ENCODE measurements around the gene ATP9B.

The ATP9B gene

DNA sequence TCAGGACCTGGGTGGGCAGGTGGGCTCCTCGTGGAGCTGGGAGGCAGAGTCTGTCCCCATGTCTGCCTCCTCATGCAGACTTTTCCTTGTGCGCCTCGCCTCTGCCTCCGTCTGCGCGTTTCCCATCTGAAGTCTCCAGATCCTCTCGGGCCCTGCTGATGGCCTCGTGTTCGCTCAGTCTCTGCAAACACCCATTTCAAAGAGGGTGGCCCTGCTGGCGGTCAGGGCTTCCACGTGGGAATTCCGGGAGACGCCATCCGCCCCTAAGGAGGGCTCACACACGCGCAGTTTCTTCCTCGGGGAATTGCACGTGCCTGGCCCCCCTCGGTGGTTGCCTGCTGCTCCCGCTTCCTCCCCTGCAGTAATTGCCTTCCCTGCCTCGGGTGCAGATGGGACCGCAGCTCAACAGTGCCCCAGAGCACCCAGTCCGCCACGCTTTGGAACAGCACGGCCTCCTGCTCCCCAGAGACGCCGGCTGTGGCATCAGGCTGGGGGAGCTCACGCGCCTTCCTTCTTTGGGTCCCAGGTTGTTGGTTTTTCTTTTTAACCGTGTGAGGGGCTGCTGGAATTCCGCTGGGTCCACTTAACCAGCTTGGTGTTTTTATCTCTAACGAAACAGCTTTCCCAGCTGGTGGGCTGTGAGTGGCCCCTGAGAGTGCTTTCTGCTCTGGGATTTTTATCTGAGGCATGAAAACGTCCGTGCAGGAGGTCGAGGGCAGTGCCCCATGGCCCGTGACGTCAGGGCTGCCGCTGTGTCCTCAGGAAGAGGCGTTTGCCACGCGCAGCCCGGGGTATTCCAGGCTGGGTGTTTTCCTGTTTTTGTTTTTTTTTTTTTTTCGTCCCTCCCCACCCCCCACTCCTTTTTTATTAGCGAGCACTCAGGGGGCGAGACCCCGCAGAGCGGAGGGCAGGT, 342.7 kb downstream of the ATP9B start:
- no peaks in the 10 kb centered on the region for H3K79me2 ChIP-seq (ENCODE audit: low read length)
- H3K4me1 ChIP-seq (ENCODE audit: low read length) = no peaks in the 10 kb centered on the region
- no peak overlapping the region for H2AFZ ChIP-seq (ENCODE audit: low read length)
- no peak overlapping the region for H3K27ac ChIP-seq (ENCODE audit: low read length)
- H3K9me3 ChIP-seq (replicated peaks; ENCODE audit: insufficient read depth, low read length) = no peaks in the 10 kb centered on the region
- H3K9ac ChIP-seq (ENCODE audit: low read length) = no peak overlapping the region
- H3K36me3 ChIP-seq (replicated peaks; ENCODE audit: insufficient read depth, low read length) = no peaks in the 10 kb centered on the region
- H3F3A ChIP-seq (ENCODE audit: insufficient read depth, low read length) = no peaks in the 10 kb centered on the region
- no peak overlapping the region for H3K4me2 ChIP-seq (ENCODE audit: low read depth, low read length)
- no peak overlapping the region for H3K4me3 ChIP-seq (ENCODE audit: low read length)
- DNase-seq = no peak
- H3K27me3 ChIP-seq (replicated peaks; ENCODE audit: insufficient read depth, low read length) = no peaks in the 10 kb centered on the region
- TF ChIP-seq EZH2 (optimal IDR thresholded peaks at IDR 0.05; ENCODE audit: low read depth, low read length) (no peak), EZH2phosphoT487 (IDR thresholded peaks at IDR 0.05; ENCODE audit: low read length) (no peak)
- TF ChIP-seq, protein P1, sequence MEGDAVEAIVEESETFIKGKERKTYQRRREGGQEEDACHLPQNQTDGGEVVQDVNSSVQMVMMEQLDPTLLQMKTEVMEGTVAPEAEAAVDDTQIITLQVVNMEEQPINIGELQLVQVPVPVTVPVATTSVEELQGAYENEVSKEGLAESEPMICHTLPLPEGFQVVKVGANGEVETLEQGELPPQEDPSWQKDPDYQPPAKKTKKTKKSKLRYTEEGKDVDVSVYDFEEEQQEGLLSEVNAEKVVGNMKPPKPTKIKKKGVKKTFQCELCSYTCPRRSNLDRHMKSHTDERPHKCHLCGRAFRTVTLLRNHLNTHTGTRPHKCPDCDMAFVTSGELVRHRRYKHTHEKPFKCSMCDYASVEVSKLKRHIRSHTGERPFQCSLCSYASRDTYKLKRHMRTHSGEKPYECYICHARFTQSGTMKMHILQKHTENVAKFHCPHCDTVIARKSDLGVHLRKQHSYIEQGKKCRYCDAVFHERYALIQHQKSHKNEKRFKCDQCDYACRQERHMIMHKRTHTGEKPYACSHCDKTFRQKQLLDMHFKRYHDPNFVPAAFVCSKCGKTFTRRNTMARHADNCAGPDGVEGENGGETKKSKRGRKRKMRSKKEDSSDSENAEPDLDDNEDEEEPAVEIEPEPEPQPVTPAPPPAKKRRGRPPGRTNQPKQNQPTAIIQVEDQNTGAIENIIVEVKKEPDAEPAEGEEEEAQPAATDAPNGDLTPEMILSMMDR (IDR thresholded peaks at IDR 0.05; ENCODE audit: low read length) = no peak
- H3K9me2 ChIP-seq (replicated peaks; ENCODE audit: insufficient read depth, low read length) = no peaks in the 10 kb centered on the region
- H4K20me1 ChIP-seq (ENCODE audit: insufficient read depth, low read length) = no peaks in the 10 kb centered on the region

DNA sequence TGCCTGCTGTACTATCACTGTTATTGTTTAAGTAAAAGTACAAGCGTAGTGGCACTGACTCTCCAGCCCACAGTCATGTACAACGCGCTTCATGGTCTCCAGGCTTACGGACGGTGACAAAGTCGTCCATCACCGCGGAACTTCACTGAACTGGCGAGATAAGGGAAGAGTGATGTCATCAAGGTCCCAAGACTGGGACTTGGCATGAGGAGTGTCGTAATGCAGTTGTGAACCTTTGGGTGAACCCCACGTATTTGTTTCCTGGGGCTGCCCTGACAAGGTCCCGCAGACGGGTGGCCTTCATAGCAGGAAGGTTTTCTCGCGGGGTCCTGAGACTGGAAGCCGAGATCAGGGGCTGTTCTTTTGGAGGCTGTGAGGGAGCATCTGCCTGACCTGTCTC, 343.8 kb downstream of the ATP9B start:
- H3K9me2 ChIP-seq (replicated peaks; ENCODE audit: insufficient read depth, low read length) = no peaks in the 10 kb centered on the region

DNA sequence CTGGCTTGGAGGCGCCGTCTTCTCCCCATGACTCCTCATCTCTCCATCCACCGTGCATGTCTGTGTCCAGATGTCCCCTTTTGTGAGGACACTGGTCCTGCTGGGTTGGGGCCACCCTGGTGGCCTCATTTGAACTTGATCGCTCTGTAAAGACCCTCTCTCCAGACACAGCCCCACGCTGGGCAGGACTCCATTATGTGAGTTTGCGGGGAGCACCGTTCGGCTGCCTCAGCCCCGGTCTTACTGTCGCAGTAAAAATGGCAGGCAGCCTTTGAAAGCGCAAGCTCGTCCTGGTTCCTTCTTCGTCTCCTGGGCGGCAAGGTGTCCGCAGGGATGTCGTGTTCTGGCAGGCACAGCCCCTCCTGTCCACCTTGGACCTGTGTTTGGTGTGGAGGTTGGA, 344.2 kb downstream of the ATP9B start:
- no peaks in the 10 kb centered on the region for H4K20me1 ChIP-seq (ENCODE audit: insufficient read depth, low read length)
- TF ChIP-seq EZH2phosphoT487 (IDR thresholded peaks at IDR 0.05; ENCODE audit: low read length) = no peak
- TF ChIP-seq EZH2 (optimal IDR thresholded peaks at IDR 0.05; ENCODE audit: low read depth, low read length) = no peak
- TF ChIP-seq, protein P1 (IDR thresholded peaks at IDR 0.05; ENCODE audit: low read length) = no peak
- no peak overlapping the region for H3K4me2 ChIP-seq (ENCODE audit: low read depth, low read length)
- H3F3A ChIP-seq (ENCODE audit: insufficient read depth, low read length) = no peaks in the 10 kb centered on the region
- no peaks in the 10 kb centered on the region for H3K79me2 ChIP-seq (ENCODE audit: low read length)
- H2AFZ ChIP-seq (ENCODE audit: low read length) = no peak overlapping the region
- H3K9me2 ChIP-seq (replicated peaks; ENCODE audit: insufficient read depth, low read length) = no peaks in the 10 kb centered on the region
- no peak overlapping the region for H3K9ac ChIP-seq (ENCODE audit: low read length)
- H3K36me3 ChIP-seq (replicated peaks; ENCODE audit: insufficient read depth, low read length) = no peaks in the 10 kb centered on the region
- no peak for DNase-seq
- H3K27me3 ChIP-seq (replicated peaks; ENCODE audit: insufficient read depth, low read length) = no peaks in the 10 kb centered on the region
- no peak overlapping the region for H3K27ac ChIP-seq (ENCODE audit: low read length)
- H3K4me1 ChIP-seq (ENCODE audit: low read length) = no peaks in the 10 kb centered on the region
- no peaks in the 10 kb centered on the region for H3K9me3 ChIP-seq (replicated peaks; ENCODE audit: insufficient read depth, low read length)
- H3K4me3 ChIP-seq (ENCODE audit: low read length) = no peak overlapping the region

More for the DNA sequence above, 343.8 kb downstream of the ATP9B start:
- H3K4me2 ChIP-seq (ENCODE audit: low read depth, low read length) = no peak overlapping the region
- no peaks in the 10 kb centered on the region for H3K9me3 ChIP-seq (replicated peaks; ENCODE audit: insufficient read depth, low read length)
- H4K20me1 ChIP-seq (ENCODE audit: insufficient read depth, low read length) = no peaks in the 10 kb centered on the region
- H3K4me3 ChIP-seq (ENCODE audit: low read length) = no peak overlapping the region
- DNase-seq = no peak
- no peaks in the 10 kb centered on the region for H3K79me2 ChIP-seq (ENCODE audit: low read length)
- no peak overlapping the region for H2AFZ ChIP-seq (ENCODE audit: low read length)
- H3K27me3 ChIP-seq (replicated peaks; ENCODE audit: insufficient read depth, low read length) = no peaks in the 10 kb centered on the region
- no peaks in the 10 kb centered on the region for H3K4me1 ChIP-seq (ENCODE audit: low read length)
- no peaks in the 10 kb centered on the region for H3K36me3 ChIP-seq (replicated peaks; ENCODE audit: insufficient read depth, low read length)
- TF ChIP-seq EZH2phosphoT487 (IDR thresholded peaks at IDR 0.05; ENCODE audit: low read length) = no peak
- no peak for TF ChIP-seq EZH2 (optimal IDR thresholded peaks at IDR 0.05; ENCODE audit: low read depth, low read length)
- TF ChIP-seq, protein P1 (IDR thresholded peaks at IDR 0.05; ENCODE audit: low read length) = no peak
- H3F3A ChIP-seq (ENCODE audit: insufficient read depth, low read length) = no peaks in the 10 kb centered on the region
- no peak overlapping the region for H3K9ac ChIP-seq (ENCODE audit: low read length)
- H3K27ac ChIP-seq (ENCODE audit: low read length) = no peak overlapping the region

Measured in MM.1S (cell line).